Transverse colon (tissue), 4 donors: Measurements from ENCODE around the gene SCRN2. TPM values are rescaled to one million over a fixed set of nuclear protein-coding genes. Genes with fewer than 3 reads are reported as not detected.
A peak's percentile ranks its signal among the peaks of the same experiment; 100 is the strongest.

ENCODE experiments used
- DNase-seq: peaks from one replicate; pipeline ENCODE4 v3.0.0-alpha.2; 2019
- H3K27ac ChIP-seq, 4 donors: fragments of 200-600 bp; sonication (generic); 2 replicates each; pipeline ENCODE4 v1.5.1; 2016 to 2018; ENCODE audit warnings: inconsistent platforms in 4 of 4
- H3K27me3 ChIP-seq: fragments of 200-600 bp; sonication (generic); 2 replicates; pipeline ENCODE4 v1.5.1; 2017; ENCODE audit warnings: inconsistent platforms
- H3K36me3 ChIP-seq, 4 donors: fragments of 200-600 bp; sonication (generic); 2 replicates each; pipeline ENCODE4 v1.5.1; 2017 to 2019; ENCODE audit warnings: inconsistent platforms in 4 of 4
- H3K4me1 ChIP-seq, 4 donors: fragments of 200-600 bp; sonication (generic); 2 replicates each; pipeline ENCODE4 v1.5.1; 2017 to 2020; ENCODE audit warnings: inconsistent platforms in 4 of 4
- H3K4me3 ChIP-seq, 4 donors: fragments of 200-600 bp; sonication (generic); 1 replicate in 1 of 4; 2 replicates in 3 of 4; pipeline versions ENCODE4 v1.5.1 to v1.6.1; 2017 to 2019; ENCODE audit warnings: inconsistent platforms in 4 of 4
- H3K9me3 ChIP-seq, 2 donors: fragments of 200-600 bp; sonication (generic); 2 replicates each; pipeline ENCODE4 v1.5.1; 2017 to 2019; ENCODE audit warnings: inconsistent platforms in 2 of 2
- CTCF ChIP-seq, 5 experiments: fragments of 200-600 bp in 3 of 5; fragments of 450-650 bp in 2 of 5; sonication (generic) in 3 of 5; IDR thresholded peaks; 1 replicate in 2 of 5; 2 replicates in 3 of 5; pipeline ENCODE4 v1.5.1; 2016 to 2017; ENCODE audit warnings: antibody characterized with exemption in 5 of 5, inconsistent platforms in 3 of 5, mild to moderate bottlenecking in 2 of 5, moderate library complexity in 1 of 5
- EP300 ChIP-seq: sonication (generic); formaldehyde crosslinking; IDR thresholded peaks from one replicate; pipeline ENCODE4 v1.6.1; 2017; ENCODE audit warnings: antibody characterized with exemption, low read depth
- POLR2A ChIP-seq: fragments of 450-650 bp; IDR thresholded peaks from one replicate; pipeline ENCODE4 v1.6.1; 2016; ENCODE audit warnings: antibody characterized with exemption, mild to moderate bottlenecking, moderate library complexity
- POLR2AphosphoS5 ChIP-seq, 3 donors: sonication (generic); formaldehyde crosslinking; IDR thresholded peaks; one replicate each; pipeline ENCODE4 v1.6.1; 2016; ENCODE audit warnings: antibody characterized with exemption in 3 of 3
- whole genome bisulfite sequencing, 2 donors: methylation state at CpG; one replicate each; pipeline ENCODE4 v1.1.5; 2018; ENCODE audit warnings: low coverage in 1 of 2; 5-methylcytosine and 5-hydroxymethylcytosine counted together
- in situ Hi-C, 4 donors: fragments of 200-750 bp; cut with MboI; loops; one replicate each; pipeline versions ENCODE4 v1.15.0 to v1.15.1; 2017; ENCODE audit warnings: low sequenced_read_pairs in 3 of 4, low pct_ligation_motif_present in 1 of 4, low pct_unique_long_range_greater_than_20kb in 1 of 4
- intact Hi-C: fragments of 100-400 bp; cut with DNase I; formaldehyde crosslinking; loops from one replicate; pipeline ENCODE4 v1.15.1; 2023; ENCODE audit warnings: low total_unique reads
- total RNA-seq, 4 donors: library from RNA; depleted of rRNA; stranded (reverse); fragments of >200 nt; gene quantifications; one replicate each; pipeline ENCODE4 v1.1.0, GENCODE V29; 2016

The SCRN2 gene
- total RNA-seq, 4 donors from 2014 or later: 37.8 to 164 (median 89.7) TPM

DNA sequence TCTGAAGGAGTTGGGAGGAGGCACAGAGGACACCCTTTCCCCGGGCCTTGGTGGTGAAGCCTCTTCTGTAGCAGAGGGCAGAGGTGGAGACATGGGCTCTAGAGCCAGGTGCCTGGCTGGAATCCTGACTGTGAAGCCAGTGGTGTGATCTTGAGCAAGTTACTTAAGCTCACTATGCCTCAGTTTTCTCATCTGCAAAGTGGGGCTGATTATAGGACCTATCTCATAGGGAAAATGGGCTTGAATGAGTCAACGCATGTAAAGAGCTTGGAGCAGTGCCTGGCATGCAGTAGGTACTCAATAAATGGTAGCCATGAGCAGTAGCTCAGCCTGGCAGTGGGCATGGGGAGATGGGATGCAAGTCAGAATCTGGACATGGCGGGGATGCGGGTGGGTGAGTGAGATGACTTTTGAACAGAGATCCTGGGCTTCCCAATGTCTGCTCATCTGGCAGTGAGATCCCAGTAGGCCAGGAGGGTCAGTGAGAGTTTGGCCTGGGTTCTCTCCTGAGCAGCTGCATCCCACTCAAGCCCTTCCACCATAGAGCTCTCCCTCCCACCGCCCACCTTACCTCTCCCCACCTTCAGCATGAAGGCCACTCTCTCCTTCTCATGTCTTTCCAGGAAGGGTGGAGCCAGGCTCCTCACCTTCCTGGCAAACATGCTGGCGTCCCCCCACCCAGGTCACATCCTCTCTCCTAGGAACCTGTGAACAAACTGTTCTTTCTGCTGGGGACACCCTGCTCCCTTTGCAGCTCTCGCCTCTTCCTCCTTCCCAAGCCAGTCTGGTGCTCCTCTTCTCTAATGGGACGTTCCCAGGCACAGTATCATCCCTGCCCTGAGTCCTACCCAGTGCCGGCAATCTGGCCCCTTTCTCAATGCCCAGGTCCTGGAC, 41.9 kb upstream of the SCRN2 start:
- WGBS, 2 donors: 76 to 79% methylated on average over 6 to 9 of the region's 9 CpGs

GRCh38 chr17:47882247-47882646, 41.2 kb upstream of the SCRN2 start:
- no peak overlapping the region for H3K4me3 ChIP-seq
- intact Hi-C loops (no loop called here), in situ Hi-C loops (no loop called here)
- TF ChIP-seq POLR2A (no peak), CTCF (IDR thresholded peaks at IDR 0.05) (no peak), POLR2AphosphoS5 (IDR thresholded peaks at IDR 0.05) (peak in 1 of 3 donors; percentile 32), EP300 (no peak)
- H3K27me3 ChIP-seq: peaks cover 8% of the 10 kb centered on the region
- peaks cover 20 to 55% (median 46%) of the 10 kb centered on the region in 4 donors for H3K4me1 ChIP-seq
- no peaks in the 10 kb centered on the region for H3K36me3 ChIP-seq
- no peaks in the 10 kb centered on the region for H3K9me3 ChIP-seq
- WGBS, 2 donors: 18% methylated on average over 7 of the region's 7 CpGs; no CpG with 5 or more reads in 1 of the 2 donors
- peak overlapping the region; percentile 47 to 80 (median 60) for H3K27ac ChIP-seq
- peak; percentile 81 for DNase-seq

More for the DNA sequence above, 41.9 kb upstream of the SCRN2 start:
- no peaks in the 10 kb centered on the region for H3K36me3 ChIP-seq
- TF ChIP-seq POLR2AphosphoS5 (IDR thresholded peaks at IDR 0.05) (no peak), POLR2A (no peak), EP300 (peak; percentile 37), CTCF (IDR thresholded peaks at IDR 0.05) (no peak)
- no peaks in the 10 kb centered on the region for H3K9me3 ChIP-seq
- peaks cover 20 to 55% (median 46%) of the 10 kb centered on the region in 4 donors for H3K4me1 ChIP-seq
- no peak for DNase-seq
- in situ Hi-C loops: no loop called here
- peaks cover 1% of the 10 kb centered on the region for H3K27me3 ChIP-seq
- intact Hi-C loops: no loop called here
- H3K4me3 ChIP-seq: no peak overlapping the region
- peak overlapping the region; percentile 78 to 80 (median 80) for H3K27ac ChIP-seq

- in situ Hi-C loops: no loop called here
- TF ChIP-seq POLR2AphosphoS5 (IDR thresholded peaks at IDR 0.05): no peak
Observed at GRCh38 chr17:47879776-47880454, 38.8 kb upstream of the SCRN2 start.

GRCh38 chr17:47879028-47879585, 38.0 kb upstream of the SCRN2 start:
- Histone ChIP-seq H3K27me3 (peaks cover 23% of the 10 kb centered on the region), H3K4me1 (peaks cover 13 to 29% (median 26%) of the 10 kb centered on the region in 4 donors), H3K9me3 (no peaks in the 10 kb centered on the region), H3K36me3 (no peaks in the 10 kb centered on the region), H3K4me3 (no peak overlapping the region), H3K27ac (no peak overlapping the region)
- no peak for TF ChIP-seq POLR2AphosphoS5 (IDR thresholded peaks at IDR 0.05)
- TF ChIP-seq CTCF (IDR thresholded peaks at IDR 0.05): no peak
- TF ChIP-seq EP300: no peak
- no peak for TF ChIP-seq POLR2A
- WGBS, 2 donors: 62 to 80% methylated on average over 1 to 2 of the region's 2 CpGs
- intact Hi-C loops (no loop called here), in situ Hi-C loops (no loop called here)
- DNase-seq: no peak

More at GRCh38 chr17:47879776-47880454, 38.8 kb upstream of the SCRN2 start:
- no peaks in the 10 kb centered on the region for H3K36me3 ChIP-seq
- DNase-seq: no peak
- no peak overlapping the region for H3K4me3 ChIP-seq
- no peak overlapping the region for H3K27ac ChIP-seq
- H3K9me3 ChIP-seq: no peaks in the 10 kb centered on the region
- intact Hi-C loops: no loop called here
- WGBS, 2 donors: 79 to 97% methylated on average over 5 to 8 of the region's 8 CpGs
- peaks cover 19% of the 10 kb centered on the region for H3K27me3 ChIP-seq
- peaks cover 13 to 37% (median 34%) of the 10 kb centered on the region in 4 donors for H3K4me1 ChIP-seq
